Mucosa of rectum (tissue), 2 donors: ENCODE results near the gene CEP112.
"Not testable (repeated sequence)": the region's sequence is repeated elsewhere in the genome, so short reads cannot be mapped to it uniquely, and the experiment has no call there.

Experiments used
- H3K27ac ChIP-seq, 2 donors: one replicate each; pipeline ENCODE4 v1.7.0; 2013; ENCODE audit warnings: inconsistent platforms in 2 of 2, low read depth in 2 of 2, low read length in 2 of 2
- H3K27me3 ChIP-seq, 2 donors: one replicate each; pipeline ENCODE4 v1.7.0; 2013; ENCODE audit warnings: low read length in 2 of 2; ENCODE audit not compliant: control insufficient read depth in 2 of 2, insufficient read depth in 2 of 2
- H3K36me3 ChIP-seq, 2 donors: one replicate each; pipeline ENCODE4 v1.7.0; 2013; ENCODE audit warnings: low read length in 2 of 2; ENCODE audit not compliant: control insufficient read depth in 2 of 2, insufficient read depth in 2 of 2
- H3K4me1 ChIP-seq, 2 donors: one replicate each; pipeline ENCODE4 v1.7.0; 2013; ENCODE audit warnings: low read length in 2 of 2, mild to moderate bottlenecking in 1 of 2; ENCODE audit not compliant: control insufficient read depth in 2 of 2, insufficient read depth in 2 of 2
- H3K4me3 ChIP-seq, 2 donors: one replicate each; pipeline ENCODE4 v1.7.0; 2013; ENCODE audit warnings: low read length in 2 of 2
- H3K9ac ChIP-seq, 2 donors: one replicate each; pipeline ENCODE4 v1.7.0; 2013; ENCODE audit warnings: low read length in 2 of 2, low read depth in 1 of 2, mild to moderate bottlenecking in 1 of 2
- H3K9me3 ChIP-seq, 2 donors: one replicate each; pipeline ENCODE4 v1.7.0; 2013; ENCODE audit warnings: low read length in 2 of 2; ENCODE audit not compliant: control insufficient read depth in 2 of 2
- donor health status: healthy.
- donor health status: Normal muscosa, but diverticular disease.

CEP112 gene

DNA sequence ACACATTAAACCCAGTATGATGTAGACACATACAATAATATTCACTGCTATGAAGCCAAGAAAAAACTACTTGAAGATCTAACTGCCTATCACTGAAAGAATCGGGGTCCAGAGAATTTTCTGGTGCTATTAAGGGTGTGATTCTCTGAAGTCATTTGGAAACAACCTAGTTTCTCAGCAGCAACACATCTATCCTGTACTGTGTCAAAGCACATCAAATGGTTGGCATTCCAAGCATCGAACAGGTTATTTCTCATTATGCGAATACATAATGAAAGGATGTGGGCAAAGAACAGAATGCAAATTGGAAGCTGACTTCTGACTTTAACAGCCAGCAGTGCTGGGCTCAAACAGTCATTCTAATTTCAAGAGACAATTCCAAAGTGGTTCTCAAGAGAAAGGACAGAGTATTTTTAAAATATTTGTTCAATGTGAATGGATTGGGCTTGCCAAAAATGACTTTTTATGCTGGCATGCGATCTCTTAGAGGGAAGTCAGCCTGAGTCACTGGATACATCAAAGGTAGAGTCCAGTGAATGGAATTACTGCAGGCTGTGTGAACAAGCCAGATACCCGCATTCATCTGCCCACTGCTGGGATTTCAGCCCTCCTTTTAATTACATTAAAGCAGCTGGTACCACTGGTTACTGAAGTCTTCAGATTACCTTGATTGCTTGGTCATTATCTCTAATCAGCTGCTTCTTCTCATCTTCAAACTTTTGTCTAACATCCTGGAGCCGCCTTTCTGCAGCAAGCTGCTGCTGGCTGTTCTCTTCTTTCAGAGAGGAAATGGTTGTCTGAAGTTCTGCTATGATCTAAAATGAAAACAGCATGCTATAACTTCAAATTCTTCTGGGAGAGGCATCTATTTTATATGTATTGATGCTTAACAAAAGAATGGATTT is 449.3 kb downstream of the CEP112 start:
- Histone ChIP-seq H3K27ac (no peak overlapping the region), H3K4me3 (no peak overlapping the region), H3K9ac (no peak overlapping the region), H3K4me1 (no peaks in the 10 kb centered on the region), H3K9me3 (no peaks in the 10 kb centered on the region), H3K36me3 (no peaks in the 10 kb centered on the region), H3K27me3 (no peaks in the 10 kb centered on the region)

DNA sequence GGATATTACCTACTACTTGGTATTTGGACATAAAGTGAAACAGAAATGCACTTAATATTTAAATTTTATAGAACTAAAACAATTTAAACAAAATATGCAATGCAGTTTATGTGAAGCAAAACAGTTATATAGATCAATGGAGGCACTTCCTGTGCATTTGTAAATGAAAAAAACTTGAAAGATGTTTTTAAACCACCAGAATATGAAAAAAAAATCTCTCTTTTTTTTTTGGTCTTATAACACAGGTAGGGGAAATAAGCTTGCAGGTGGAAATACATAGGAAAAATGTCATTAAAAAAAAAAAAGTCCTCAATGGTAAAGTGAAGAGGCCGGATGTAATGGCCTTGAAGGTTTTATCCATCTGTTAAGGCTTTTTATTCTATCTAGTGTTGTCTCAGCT is 450.2 kb downstream of the CEP112 start:
- Histone ChIP-seq H3K9me3 (no peaks in the 10 kb centered on the region), H3K27ac (no peak overlapping the region), H3K36me3 (no peaks in the 10 kb centered on the region)

DNA sequence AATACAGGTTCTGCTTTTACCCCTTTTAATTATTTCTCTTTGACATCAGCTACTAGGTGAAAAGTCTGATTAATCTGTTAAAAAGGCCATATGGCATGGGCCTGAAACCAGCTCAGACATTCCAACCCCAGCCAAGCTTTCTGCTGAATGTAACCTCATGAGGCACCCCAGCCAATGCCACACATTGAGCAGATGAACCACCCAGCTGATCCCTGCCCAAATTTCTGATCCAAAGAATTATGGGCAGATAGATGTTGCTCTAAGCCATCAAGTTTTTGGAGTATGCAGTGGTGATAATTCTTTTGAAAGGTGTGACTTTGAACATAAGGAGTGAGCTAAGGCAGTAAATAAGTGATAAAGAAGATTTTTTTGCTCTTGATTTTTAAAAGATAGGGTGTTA is 452.9 kb downstream of the CEP112 start:
- no peaks in the 10 kb centered on the region for H3K4me1 ChIP-seq
- no peaks in the 10 kb centered on the region for H3K27me3 ChIP-seq
- H3K27ac ChIP-seq, result no peak overlapping the region
- H3K9me3 ChIP-seq, result no peaks in the 10 kb centered on the region
- H3K9ac ChIP-seq, result no peak overlapping the region
- no peak overlapping the region for H3K4me3 ChIP-seq
- no peaks in the 10 kb centered on the region for H3K36me3 ChIP-seq

More for the DNA sequence above, 450.2 kb downstream of the CEP112 start:
- H3K4me3 ChIP-seq, result no peak overlapping the region
- H3K4me1 ChIP-seq, result no peaks in the 10 kb centered on the region
- H3K27me3 ChIP-seq, result no peaks in the 10 kb centered on the region
- no peak overlapping the region for H3K9ac ChIP-seq

DNA sequence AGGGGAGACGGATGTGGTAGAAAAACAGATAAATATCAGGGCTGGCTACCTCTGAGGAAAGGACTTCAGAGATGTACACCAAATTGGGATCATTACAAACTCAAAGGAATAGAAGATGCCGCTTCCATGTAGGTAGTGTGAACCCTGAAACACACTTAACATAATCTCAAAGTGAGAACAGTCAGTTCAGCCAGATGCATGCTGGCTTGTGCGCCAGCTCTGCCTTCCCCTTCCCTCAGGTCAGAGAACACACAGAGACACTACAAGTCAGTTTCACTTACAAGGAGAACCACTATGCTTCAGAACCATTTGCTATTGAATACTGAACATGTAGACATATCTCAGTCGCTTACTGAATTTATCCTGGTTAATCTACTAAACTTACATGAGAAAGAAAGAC is 454.5 kb downstream of the CEP112 start:
- no peaks in the 10 kb centered on the region for H3K9me3 ChIP-seq
- no peak overlapping the region for H3K27ac ChIP-seq
- H3K4me1 ChIP-seq, result peaks cover 0 to 6% of the 10 kb centered on the region in 2 donors
- H3K4me3 ChIP-seq, result no peak overlapping the region
- no peaks in the 10 kb centered on the region for H3K36me3 ChIP-seq
- no peak overlapping the region for H3K9ac ChIP-seq
- H3K27me3 ChIP-seq, result no peaks in the 10 kb centered on the region

DNA sequence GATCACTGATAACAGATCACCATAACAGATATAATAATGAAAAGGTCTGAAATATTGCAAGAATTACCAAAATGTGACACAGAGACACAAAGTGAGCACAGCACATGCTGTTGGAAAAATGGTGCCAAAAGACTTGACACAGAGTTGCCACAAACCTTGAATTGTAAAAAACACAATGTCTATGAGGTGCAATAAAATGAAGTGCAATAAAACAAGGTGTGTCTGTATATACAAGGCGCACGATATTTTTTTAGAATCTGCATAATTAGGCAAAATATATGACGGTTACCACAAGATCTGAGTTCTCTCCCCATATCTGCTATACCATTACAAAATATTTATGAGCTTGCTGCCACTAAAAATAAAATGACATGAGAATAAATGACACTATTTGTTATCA is 458.6 kb downstream of the CEP112 start:
- H3K4me3 ChIP-seq, result no peak overlapping the region
- H3K4me1 ChIP-seq, result peaks cover 0 to 6% of the 10 kb centered on the region in 2 donors
- no peaks in the 10 kb centered on the region for H3K9me3 ChIP-seq
- no peaks in the 10 kb centered on the region for H3K27me3 ChIP-seq
- no peaks in the 10 kb centered on the region for H3K36me3 ChIP-seq
- no peak overlapping the region for H3K27ac ChIP-seq
- H3K9ac ChIP-seq, result no peak overlapping the region

DNA sequence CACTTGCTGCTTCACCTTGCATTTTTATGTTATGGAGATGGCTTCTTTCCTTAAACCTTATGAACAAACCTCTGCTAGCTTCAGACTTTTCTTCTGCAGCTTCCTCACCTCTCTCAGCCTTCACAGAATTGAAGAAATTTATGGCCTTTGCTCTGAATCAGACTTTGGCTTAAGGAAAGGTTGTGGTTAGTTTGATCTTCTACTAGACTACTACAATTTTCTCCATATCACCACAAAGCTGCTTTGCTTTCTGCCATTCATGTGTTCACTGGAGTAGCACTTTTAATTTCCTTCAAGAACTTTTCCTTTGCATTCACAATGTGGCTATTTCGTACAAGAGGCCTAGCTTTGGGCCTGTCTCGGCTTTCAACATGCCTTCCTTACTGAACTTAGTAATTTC is 459.3 kb downstream of the CEP112 start:
- not testable (repeated sequence) for H3K9ac ChIP-seq, H3K9me3 ChIP-seq, H3K27me3 ChIP-seq, H3K4me1 ChIP-seq, H3K4me3 ChIP-seq, H3K27ac ChIP-seq, H3K36me3 ChIP-seq

DNA sequence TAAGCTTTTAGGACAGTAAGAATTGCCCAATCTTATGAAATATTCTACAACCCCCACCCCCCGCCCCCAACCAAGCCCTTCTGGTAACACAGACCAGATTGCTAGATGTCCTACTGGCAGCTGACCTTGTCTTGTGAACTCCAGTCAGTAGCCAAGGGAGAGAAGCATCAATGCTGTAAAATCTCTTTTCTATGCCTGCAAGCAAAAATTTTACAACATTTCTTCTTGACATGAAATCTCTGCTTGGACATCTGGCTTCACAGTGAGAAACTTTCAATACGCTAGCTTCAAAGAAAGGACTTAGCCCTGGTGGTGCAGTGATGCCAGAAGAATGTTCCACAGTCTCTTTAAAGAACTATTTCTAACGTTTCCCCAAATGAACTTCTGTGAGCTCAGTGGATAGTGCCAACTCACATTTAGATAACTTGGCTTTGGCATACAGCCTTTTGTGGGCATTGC is 461.2 kb downstream of the CEP112 start:
- H3K27me3 ChIP-seq, result no peaks in the 10 kb centered on the region

DNA sequence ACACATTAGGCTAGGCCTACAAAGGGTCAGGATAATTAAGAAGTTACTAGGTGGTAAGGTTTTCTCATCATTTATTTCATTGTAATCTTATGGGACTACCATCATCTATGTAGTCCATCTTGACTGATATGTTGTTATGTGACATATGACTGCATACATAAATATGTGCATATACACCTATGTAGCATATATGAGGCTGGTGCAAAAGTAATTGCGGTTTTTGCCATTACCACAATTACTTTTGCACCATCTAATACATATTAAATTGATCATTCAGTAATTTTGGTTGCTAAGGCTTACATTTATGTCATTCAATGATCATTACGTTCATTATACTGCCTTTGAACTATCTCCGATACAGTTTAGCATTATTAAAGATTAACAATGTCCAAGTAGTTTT is 462.7 kb downstream of the CEP112 start:
- Histone ChIP-seq H3K27me3 (no peaks in the 10 kb centered on the region), H3K4me1 (peaks cover 0 to 6% of the 10 kb centered on the region in 2 donors), H3K9ac (no peak overlapping the region), H3K4me3 (no peak overlapping the region), H3K27ac (no peak overlapping the region), H3K36me3 (no peaks in the 10 kb centered on the region), H3K9me3 (no peaks in the 10 kb centered on the region)

More for the DNA sequence above, 461.2 kb downstream of the CEP112 start:
- H3K9me3 ChIP-seq, result no peaks in the 10 kb centered on the region
- H3K36me3 ChIP-seq, result no peaks in the 10 kb centered on the region
- H3K27ac ChIP-seq, result no peak overlapping the region
- no peak overlapping the region for H3K9ac ChIP-seq
- peaks cover 0 to 6% of the 10 kb centered on the region in 2 donors for H3K4me1 ChIP-seq
- no peak overlapping the region for H3K4me3 ChIP-seq

DNA sequence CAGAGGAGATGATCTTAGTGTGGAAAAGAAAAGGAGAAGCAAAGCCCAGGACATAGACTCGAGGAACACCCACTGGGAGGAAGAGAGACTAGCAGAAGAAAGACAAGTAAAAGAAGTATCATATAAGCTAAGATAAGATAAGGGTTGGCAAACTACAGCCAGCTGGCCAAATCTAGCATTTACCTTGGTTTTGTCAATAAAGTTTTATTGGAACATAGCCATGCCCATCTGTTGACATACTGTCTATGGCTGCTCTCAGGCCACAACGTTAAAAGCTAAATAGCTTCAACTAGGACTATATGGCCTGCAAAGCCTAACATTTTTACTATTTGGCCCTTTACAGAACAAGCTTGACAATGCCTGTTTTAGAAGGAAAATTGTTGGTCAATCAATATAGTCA is 464.1 kb downstream of the CEP112 start:
- H3K27ac ChIP-seq, result no peak overlapping the region
- no peaks in the 10 kb centered on the region for H3K27me3 ChIP-seq

DNA sequence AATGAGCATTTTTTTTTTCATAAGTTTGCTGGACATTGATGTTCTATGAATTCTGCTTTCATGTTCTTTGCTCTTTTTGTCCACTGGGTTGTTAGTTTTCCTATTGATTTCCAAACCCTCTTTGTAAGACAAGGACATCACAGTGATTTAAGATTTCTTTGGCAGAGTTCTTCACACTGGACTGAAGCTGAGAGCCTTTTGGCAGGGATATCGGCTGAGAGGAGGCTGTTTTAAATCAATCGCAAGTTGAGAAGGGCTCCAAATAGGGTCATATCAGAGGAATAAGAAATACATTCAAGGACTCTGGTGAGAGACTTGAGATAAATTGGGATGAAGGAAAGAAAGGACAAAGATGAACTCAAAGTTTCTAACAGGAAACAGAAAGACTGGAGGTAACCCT is 464.7 kb downstream of the CEP112 start:
- H3K4me3 ChIP-seq, result no peak overlapping the region
- H3K27ac ChIP-seq, result no peak overlapping the region
- no peaks in the 10 kb centered on the region for H3K9me3 ChIP-seq
- no peak overlapping the region for H3K9ac ChIP-seq
- H3K27me3 ChIP-seq, result no peaks in the 10 kb centered on the region
- H3K36me3 ChIP-seq, result no peaks in the 10 kb centered on the region
- H3K4me1 ChIP-seq, result no peaks in the 10 kb centered on the region

More for the DNA sequence above, 464.1 kb downstream of the CEP112 start:
- Histone ChIP-seq H3K4me1 (peaks cover 0 to 1% of the 10 kb centered on the region in 2 donors), H3K9ac (no peak overlapping the region), H3K4me3 (no peak overlapping the region), H3K9me3 (no peaks in the 10 kb centered on the region), H3K36me3 (no peaks in the 10 kb centered on the region)
